ENCODE measurements around the gene MRAS. TPM values are rescaled to one million over a fixed set of nuclear protein-coding genes. Genes with fewer than 3 reads are reported as not detected.
A peak's percentile ranks its signal among the peaks of the same experiment; 100 is the strongest.

Gene MRAS
- total RNA-seq, 1 donor = 80.7 TPM

DNA sequence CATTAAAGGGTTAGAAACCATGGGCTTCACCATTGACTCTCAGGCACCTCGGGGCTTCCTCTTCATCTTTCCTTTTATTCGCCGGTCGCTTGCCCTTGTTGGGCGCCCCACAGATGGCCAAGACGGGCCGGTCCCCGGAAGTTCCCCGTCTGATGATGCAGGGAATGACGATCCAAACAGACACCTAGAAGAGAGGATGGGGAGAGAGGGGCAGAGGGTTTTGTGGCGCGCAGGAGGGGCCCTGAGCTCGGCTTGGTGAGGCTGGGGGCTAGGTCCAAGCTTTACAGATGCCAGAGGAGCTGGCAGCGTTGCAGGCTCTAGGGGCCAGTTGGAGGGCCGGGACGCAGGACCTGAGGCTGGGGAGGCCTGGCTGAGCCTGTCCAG is 85.5 kb downstream of the MRAS start:
- H3K4me2 ChIP-seq (ENCODE audit: insufficient read depth, low read length) = peak overlapping the region; percentile 82
- TF ChIP-seq, protein P1, sequence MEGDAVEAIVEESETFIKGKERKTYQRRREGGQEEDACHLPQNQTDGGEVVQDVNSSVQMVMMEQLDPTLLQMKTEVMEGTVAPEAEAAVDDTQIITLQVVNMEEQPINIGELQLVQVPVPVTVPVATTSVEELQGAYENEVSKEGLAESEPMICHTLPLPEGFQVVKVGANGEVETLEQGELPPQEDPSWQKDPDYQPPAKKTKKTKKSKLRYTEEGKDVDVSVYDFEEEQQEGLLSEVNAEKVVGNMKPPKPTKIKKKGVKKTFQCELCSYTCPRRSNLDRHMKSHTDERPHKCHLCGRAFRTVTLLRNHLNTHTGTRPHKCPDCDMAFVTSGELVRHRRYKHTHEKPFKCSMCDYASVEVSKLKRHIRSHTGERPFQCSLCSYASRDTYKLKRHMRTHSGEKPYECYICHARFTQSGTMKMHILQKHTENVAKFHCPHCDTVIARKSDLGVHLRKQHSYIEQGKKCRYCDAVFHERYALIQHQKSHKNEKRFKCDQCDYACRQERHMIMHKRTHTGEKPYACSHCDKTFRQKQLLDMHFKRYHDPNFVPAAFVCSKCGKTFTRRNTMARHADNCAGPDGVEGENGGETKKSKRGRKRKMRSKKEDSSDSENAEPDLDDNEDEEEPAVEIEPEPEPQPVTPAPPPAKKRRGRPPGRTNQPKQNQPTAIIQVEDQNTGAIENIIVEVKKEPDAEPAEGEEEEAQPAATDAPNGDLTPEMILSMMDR (IDR thresholded peaks at IDR 0.05; ENCODE audit: extremely low read depth, low read depth, low read length) = no peak
- peak overlapping the region; percentile 70 for H3K4me3 ChIP-seq (ENCODE audit: insufficient read depth, low read length)
- no peaks in the 10 kb centered on the region for H4K20me1 ChIP-seq (ENCODE audit: insufficient read depth, low read length)
- no peaks in the 10 kb centered on the region for H3K9me3 ChIP-seq (ENCODE audit: low read depth, low read length)
- no peak overlapping the region for H3K27ac ChIP-seq (ENCODE audit: low read depth, low read length)
- no peak for DNase-seq (ENCODE audit: insufficient read length, low spot score, missing footprints)
- no peak overlapping the region for H2AFZ ChIP-seq (ENCODE audit: low read length)
- peaks cover 9% of the 10 kb centered on the region for H3K4me1 ChIP-seq (ENCODE audit: insufficient read depth, low read length)
- H3K79me2 ChIP-seq (ENCODE audit: insufficient read depth, low read length) = no peaks in the 10 kb centered on the region
- peaks cover 45% of the 10 kb centered on the region for H3K27me3 ChIP-seq (ENCODE audit: insufficient read depth, low read length)
- no peaks in the 10 kb centered on the region for H3K36me3 ChIP-seq (ENCODE audit: insufficient read depth, low read length)

DNA sequence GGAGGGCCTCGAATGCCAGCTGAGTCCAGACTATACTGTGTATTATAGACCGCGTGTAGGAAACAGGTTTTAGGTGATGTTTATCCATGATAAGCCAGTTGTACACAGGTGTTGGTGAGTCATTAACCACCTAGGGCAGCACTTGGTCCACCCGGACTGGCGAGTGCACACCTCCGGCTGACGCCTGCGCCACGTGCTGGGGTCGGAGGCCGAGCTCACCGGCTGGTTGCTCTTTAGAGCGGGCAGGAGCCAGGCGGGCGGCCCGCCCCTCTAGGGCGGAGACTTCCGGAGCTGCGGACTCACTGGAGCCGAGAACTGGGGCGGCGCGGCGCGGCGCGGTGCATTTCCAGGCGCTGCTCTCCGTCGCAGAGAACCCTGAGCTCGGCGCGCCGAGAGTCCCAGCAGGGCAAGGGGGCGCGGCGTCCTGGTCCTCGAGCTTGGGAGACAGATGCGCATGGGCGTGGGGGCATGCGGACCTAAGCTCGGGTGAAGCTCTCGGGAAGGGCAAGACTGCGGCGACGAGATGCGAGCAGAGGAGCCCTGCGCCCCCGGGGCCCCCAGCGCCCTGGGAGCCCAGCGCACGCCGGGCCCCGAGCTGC is 86.0 kb downstream of the MRAS start, which contains the start of gene ESYT3:
ESYT3 (plus strand) TSS at position 341 of the 599 bp plus-strand sequence; CDS start at position 524, 183 bp downstream.
- Histone ChIP-seq H3K4me2 (ENCODE audit: insufficient read depth, low read length) (peak within 1 kb of the TSS; percentile 82), H3K27me3 (ENCODE audit: insufficient read depth, low read length) (peaks cover 45% of the 10 kb centered on the region), H3K36me3 (ENCODE audit: insufficient read depth, low read length) (no peaks in the 10 kb centered on the region), H3K27ac (ENCODE audit: low read depth, low read length) (no peak within 1 kb of the TSS), H3K9me3 (ENCODE audit: low read depth, low read length) (no peaks in the 10 kb centered on the region), H2AFZ (ENCODE audit: low read length) (peak within 1 kb of the TSS; percentile 68), H3K4me1 (ENCODE audit: insufficient read depth, low read length) (peaks cover 13% of the 10 kb centered on the region), H3K4me3 (ENCODE audit: insufficient read depth, low read length) (peak within 1 kb of the TSS; percentile 70), H3K79me2 (ENCODE audit: insufficient read depth, low read length) (no peaks in the 10 kb centered on the region), H4K20me1 (ENCODE audit: insufficient read depth, low read length) (no peaks in the 10 kb centered on the region)
- TF ChIP-seq, protein P1 (IDR thresholded peaks at IDR 0.05; ENCODE audit: extremely low read depth, low read depth, low read length) = no peak
- peak; percentile 95 for DNase-seq (ENCODE audit: insufficient read length, low spot score, missing footprints)

DNA sequence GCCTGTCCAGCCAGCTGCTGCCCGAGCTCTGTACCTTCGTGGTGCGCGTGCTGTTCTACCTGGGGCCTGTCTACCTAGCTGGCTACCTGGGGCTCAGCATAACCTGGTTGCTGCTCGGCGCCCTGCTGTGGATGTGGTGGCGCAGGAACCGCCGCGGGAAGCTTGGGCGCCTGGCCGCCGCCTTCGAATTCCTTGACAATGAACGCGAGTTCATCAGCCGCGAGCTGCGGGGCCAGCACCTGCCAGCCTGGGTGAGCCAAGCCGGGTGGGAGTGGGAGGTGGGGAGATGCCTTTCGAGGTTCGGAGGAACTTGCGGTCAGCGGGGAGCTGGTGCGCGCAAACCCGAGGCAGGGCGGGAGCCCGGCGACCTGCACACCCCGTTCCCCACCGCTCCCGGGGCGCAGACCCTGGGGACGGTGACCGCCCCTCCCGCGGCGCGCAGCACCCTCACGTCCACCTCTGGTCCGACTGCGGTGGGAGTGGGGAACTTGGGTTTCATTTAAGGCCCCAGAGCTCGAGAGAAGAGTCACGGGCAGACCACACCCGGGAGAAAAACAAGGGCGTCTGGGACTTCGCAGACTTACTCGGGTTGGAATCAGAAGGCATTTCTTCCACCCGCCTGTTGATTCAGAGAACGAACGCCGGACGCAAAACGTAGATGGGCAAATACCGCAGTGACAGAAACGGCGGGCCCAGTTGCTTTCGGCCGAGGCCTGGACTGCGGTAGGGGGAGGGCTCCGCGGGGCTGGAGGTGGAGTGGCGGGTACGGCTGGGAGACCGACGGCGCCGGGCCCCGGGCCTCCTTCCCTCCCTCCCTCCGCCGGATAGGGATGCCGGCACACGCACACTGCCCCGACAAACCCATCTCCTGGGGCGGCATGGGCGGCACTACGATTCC is 86.7 kb downstream of the MRAS start:
- peak; percentile 91 for DNase-seq (ENCODE audit: insufficient read length, low spot score, missing footprints)

More for the DNA sequence above, 86.7 kb downstream of the MRAS start:
- Histone ChIP-seq H3K4me2 (ENCODE audit: insufficient read depth, low read length) (peak overlapping the region; percentile 82), H4K20me1 (ENCODE audit: insufficient read depth, low read length) (no peaks in the 10 kb centered on the region), H3K27me3 (ENCODE audit: insufficient read depth, low read length) (peaks cover 41% of the 10 kb centered on the region), H3K36me3 (ENCODE audit: insufficient read depth, low read length) (no peaks in the 10 kb centered on the region), H2AFZ (ENCODE audit: low read length) (peak overlapping the region; percentile 68), H3K27ac (ENCODE audit: low read depth, low read length) (no peak overlapping the region), H3K4me3 (ENCODE audit: insufficient read depth, low read length) (peak overlapping the region; percentile 70), H3K4me1 (ENCODE audit: insufficient read depth, low read length) (peaks cover 20% of the 10 kb centered on the region), H3K79me2 (ENCODE audit: insufficient read depth, low read length) (no peaks in the 10 kb centered on the region), H3K9me3 (ENCODE audit: low read depth, low read length) (no peaks in the 10 kb centered on the region)
- TF ChIP-seq, protein P1 (IDR thresholded peaks at IDR 0.05; ENCODE audit: extremely low read depth, low read depth, low read length) = no peak
